Measurements from ENCODE around the gene CDAN1.
"Not testable (repeated sequence)": the region's sequence is repeated elsewhere in the genome, so short reads cannot be mapped to it uniquely, and the experiment has no call there.

Gene CDAN1

GRCh38 chr15:42710662-42711061 lies 26.3 kb downstream of the CDAN1 start:
- no peak for DNase-seq (ENCODE audit: low spot score)

GRCh38 chr15:42707873-42708544 lies 28.9 kb downstream of the CDAN1 start:
- no peak for DNase-seq (ENCODE audit: low spot score)

- no peak for DNase-seq (ENCODE audit: low spot score)
Observed at GRCh38 chr15:42707068-42707467, 29.9 kb downstream of the CDAN1 start.

- DNase-seq (ENCODE audit: low spot score) = no peak
Observed at GRCh38 chr15:42705336-42705735, 31.6 kb downstream of the CDAN1 start.

GRCh38 chr15:42704492-42704926 lies 32.4 kb downstream of the CDAN1 start:
- peak; percentile 22 for DNase-seq (ENCODE audit: low spot score)

GRCh38 chr15:42696626-42697025 lies 40.3 kb downstream of the CDAN1 start:
- peak; percentile 67 for DNase-seq (ENCODE audit: low spot score)

- DNase-seq (ENCODE audit: low spot score) = no peak
Observed at GRCh38 chr15:42695527-42696071, 41.3 kb downstream of the CDAN1 start.

GRCh38 chr15:42694398-42694797 lies 42.5 kb downstream of the CDAN1 start:
- no peak for DNase-seq (ENCODE audit: low spot score)

GRCh38 chr15:42693942-42694341 lies 43.0 kb downstream of the CDAN1 start:
- DNase-seq (ENCODE audit: low spot score) = no peak

- no peak for DNase-seq (ENCODE audit: low spot score)
Observed at GRCh38 chr15:42693496-42693895, 43.4 kb downstream of the CDAN1 start.

- DNase-seq (ENCODE audit: low spot score) = no peak
Observed at GRCh38 chr15:42692997-42693396, 43.9 kb downstream of the CDAN1 start.

- no peak for DNase-seq (ENCODE audit: low spot score)
Observed at GRCh38 chr15:42692536-42692935, 44.4 kb downstream of the CDAN1 start.

GRCh38 chr15:42691770-42692169 lies 45.2 kb downstream of the CDAN1 start:
- no peak for DNase-seq (ENCODE audit: low spot score)

GRCh38 chr15:42691308-42691707 lies 45.6 kb downstream of the CDAN1 start:
- DNase-seq (ENCODE audit: low spot score) = no peak

GRCh38 chr15:42688301-42688700 lies 48.6 kb downstream of the CDAN1 start:
- no peak for DNase-seq (ENCODE audit: low spot score)

- DNase-seq (ENCODE audit: low spot score) = no peak
Observed at GRCh38 chr15:42687740-42688139, 49.2 kb downstream of the CDAN1 start.

GRCh38 chr15:42686281-42686680 lies 50.6 kb downstream of the CDAN1 start:
- DNase-seq (ENCODE audit: low spot score) = no peak

- DNase-seq (ENCODE audit: low spot score) = no peak
Observed at GRCh38 chr15:42681119-42681518, 55.8 kb downstream of the CDAN1 start.

GRCh38 chr15:42680142-42680482 lies 56.8 kb downstream of the CDAN1 start:
- not testable (repeated sequence) for DNase-seq (ENCODE audit: low spot score)

GRCh38 chr15:42679285-42680141 lies 57.4 kb downstream of the CDAN1 start:
- DNase-seq (ENCODE audit: low spot score) = no peak

GRCh38 chr15:42675021-42675420 lies 61.9 kb downstream of the CDAN1 start:
- DNase-seq (ENCODE audit: low spot score) = no peak

- no peak for DNase-seq (ENCODE audit: low spot score)
Observed at GRCh38 chr15:42674472-42674871, 62.5 kb downstream of the CDAN1 start.
